DOHH2 (cell line): ENCODE measurements around the gene AGXT.

ENCODE experiments used
- H3F3A ChIP-seq: fragments of 200-600 bp; sonication (generic), shearing (Covaris generic); 2 replicates; pipeline ENCODE4 v1.6.0; 2016; ENCODE audit warnings: antibody characterized with exemption, mild to moderate bottlenecking; ENCODE audit not compliant: control insufficient read depth, insufficient read depth
- H3K27ac ChIP-seq: fragments of 200-600 bp; sonication (generic); 2 replicates; pipeline ENCODE4 v1.5.1; 2014; ENCODE audit warnings: low read depth, mild to moderate bottlenecking, low read length, moderate library complexity
- H3K27me3 ChIP-seq: fragments of 200-600 bp; sonication (generic); 2 replicates; pipeline ENCODE4 v1.6.1; 2014; ENCODE audit warnings: mild to moderate bottlenecking, low read length, mixed read lengths; ENCODE audit not compliant: control insufficient read depth
- H3K36me3 ChIP-seq: fragments of 200-600 bp; sonication (generic); 2 replicates; pipeline ENCODE4 v1.6.1; 2014; ENCODE audit warnings: mild to moderate bottlenecking, low read length, moderate library complexity, mixed read lengths; ENCODE audit not compliant: control insufficient read depth
- H3K4me1 ChIP-seq: fragments of 200-600 bp; sonication (generic); 2 replicates; pipeline ENCODE4 v1.6.1; 2014; ENCODE audit warnings: mild to moderate bottlenecking, low read length, mixed read lengths; ENCODE audit not compliant: control insufficient read depth
- H3K4me2 ChIP-seq: fragments of 200-600 bp; sonication (generic); 2 replicates; pipeline ENCODE4 v1.6.0; 2014; ENCODE audit warnings: mild to moderate bottlenecking, low read length, moderate library complexity
- H3K4me3 ChIP-seq: fragments of 200-600 bp; sonication (generic); 2 replicates; pipeline ENCODE4 v1.5.1; 2014; ENCODE audit warnings: mild to moderate bottlenecking, low read length, mixed read lengths
- H3K79me2 ChIP-seq: fragments of 200-600 bp; sonication (generic); 2 replicates; pipeline ENCODE4 v1.6.1; 2014; ENCODE audit warnings: mild to moderate bottlenecking, low read length, mixed read lengths; ENCODE audit not compliant: control insufficient read depth
- H3K9me2 ChIP-seq: fragments of 200-600 bp; sonication (generic); replicated peaks from 2 replicates; pipeline ENCODE4 v1.6.1; 2014; ENCODE audit warnings: mild to moderate bottlenecking, low read length, mixed read lengths; ENCODE audit not compliant: control insufficient read depth
- H3K9me3 ChIP-seq: fragments of 200-600 bp; sonication (generic); 2 replicates; pipeline ENCODE4 v1.6.1; 2014; ENCODE audit warnings: antibody characterized with exemption, low read length, mixed read lengths; ENCODE audit not compliant: control insufficient read depth, insufficient read depth
- H4K20me1 ChIP-seq: fragments of 200-600 bp; sonication (generic); 2 replicates; pipeline ENCODE4 v1.6.0; 2014; ENCODE audit warnings: low read depth, mild to moderate bottlenecking, antibody characterized with exemption, low read length, moderate library complexity; ENCODE audit not compliant: control insufficient read depth, insufficient read depth
- CTCF ChIP-seq: fragments of 200-600 bp; sonication (generic); IDR thresholded peaks from one replicate; pipeline ENCODE4 v1.5.1; 2014; ENCODE audit warnings: antibody characterized with exemption, mild to moderate bottlenecking, low read depth, low read length; ENCODE audit not compliant: poor library complexity, severe bottlenecking
- EZH2phosphoT487 ChIP-seq: fragments of 200-600 bp; sonication (generic); IDR thresholded peaks from 2 replicates; pipeline ENCODE4 v1.6.1; 2017; ENCODE audit warnings: borderline replicate concordance, mild to moderate bottlenecking, antibody characterized with exemption, low read length, moderate library complexity, mixed read lengths

The AGXT gene

DNA sequence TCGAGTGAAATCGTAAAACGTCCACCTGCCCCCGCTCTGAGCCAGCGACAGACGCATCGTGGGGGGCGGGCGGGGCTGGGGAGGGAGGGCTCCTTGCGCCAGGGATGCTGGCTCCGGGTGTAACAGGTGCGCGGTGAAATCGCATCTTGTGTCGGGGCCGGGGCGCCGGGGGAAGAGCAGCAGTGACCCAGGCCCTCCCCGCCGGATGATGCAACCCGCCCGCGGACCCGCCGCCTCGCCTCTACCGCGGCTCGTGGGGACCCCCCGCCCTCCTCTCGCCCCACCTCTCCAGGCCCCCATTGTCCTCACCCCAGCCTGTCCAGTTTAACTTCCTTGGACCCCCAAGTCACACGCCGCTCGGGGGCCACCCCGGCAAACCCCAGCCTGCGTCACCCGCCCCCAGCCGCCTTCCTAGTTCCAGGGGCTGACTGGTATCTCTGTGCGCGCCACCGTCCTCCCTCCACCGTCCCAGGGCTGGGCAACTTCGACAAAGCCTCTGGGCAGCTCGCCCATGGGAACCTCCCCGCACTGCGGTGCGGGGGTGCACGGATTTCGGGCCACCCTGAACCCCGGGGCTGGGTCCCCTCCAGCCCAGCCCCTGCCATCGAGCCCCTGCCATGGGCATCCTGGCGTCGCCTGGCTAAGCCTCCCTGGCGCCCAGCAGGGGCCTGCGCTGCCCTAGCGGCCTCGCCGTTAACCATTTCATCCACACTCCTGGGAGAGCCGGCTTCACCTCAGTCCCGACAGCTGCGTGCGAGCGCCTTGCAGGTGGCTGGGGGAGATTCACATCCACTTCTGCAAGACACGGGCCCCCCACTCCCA lies 47.8 kb upstream of the AGXT start:
- no peaks in the 10 kb centered on the region for H4K20me1 ChIP-seq
- no peaks in the 10 kb centered on the region for H3K9me2 ChIP-seq
- no peaks in the 10 kb centered on the region for H3K4me1 ChIP-seq
- no peak overlapping the region for H3K27ac ChIP-seq
- H3K27me3 ChIP-seq: peaks cover 16% of the 10 kb centered on the region
- no peak overlapping the region for H3K4me2 ChIP-seq
- TF ChIP-seq CTCF (no peak), EZH2phosphoT487 (no peak)
- H3K36me3 ChIP-seq: no peaks in the 10 kb centered on the region
- no peak overlapping the region for H3K4me3 ChIP-seq
- no peaks in the 10 kb centered on the region for H3K79me2 ChIP-seq
- H3K9me3 ChIP-seq: no peaks in the 10 kb centered on the region
- H3F3A ChIP-seq: no peaks in the 10 kb centered on the region

- no peak for TF ChIP-seq CTCF
- no peak; the same call in 1 of the 2 replicates for TF ChIP-seq EZH2phosphoT487
- Histone ChIP-seq H3K27me3 (peaks cover 16% of the 10 kb centered on the region), H3K4me3 (no peak overlapping the region), H3K79me2 (no peaks in the 10 kb centered on the region), H3K27ac (no peak overlapping the region), H3K36me3 (no peaks in the 10 kb centered on the region), H3K9me2 (no peaks in the 10 kb centered on the region), H4K20me1 (no peaks in the 10 kb centered on the region), H3K4me2 (no peak overlapping the region), H3F3A (no peaks in the 10 kb centered on the region), H3K9me3 (no peaks in the 10 kb centered on the region), H3K4me1 (no peaks in the 10 kb centered on the region)
Observed at GRCh38 chr2:240821429-240821778, 47.2 kb upstream of the AGXT start.

- Histone ChIP-seq H3K4me1 (no peaks in the 10 kb centered on the region), H4K20me1 (no peaks in the 10 kb centered on the region), H3K9me2 (no peaks in the 10 kb centered on the region), H3K79me2 (no peaks in the 10 kb centered on the region), H3K27ac (no peak overlapping the region), H3K4me3 (no peak overlapping the region), H3F3A (no peaks in the 10 kb centered on the region), H3K27me3 (peaks cover 16% of the 10 kb centered on the region), H3K4me2 (no peak overlapping the region), H3K9me3 (no peaks in the 10 kb centered on the region), H3K36me3 (no peaks in the 10 kb centered on the region)
- TF ChIP-seq CTCF (no peak), EZH2phosphoT487 (no peak)
Observed at GRCh38 chr2:240822280-240822847, 46.3 kb upstream of the AGXT start.
